HG02840 (cell line): Measurements from ENCODE around the gene ESPN.

Experiments used
- ATAC-seq: cut with Tn5 transposase; IDR thresholded peaks from one replicate; pipeline ENCODE4 v1.9.1; 2021; ENCODE audit warnings: mild to moderate bottlenecking, moderate library complexity, moderate number of reproducible peaks; ENCODE audit not compliant: unreplicated experiment, low FRiP score

Gene ESPN

DNA sequence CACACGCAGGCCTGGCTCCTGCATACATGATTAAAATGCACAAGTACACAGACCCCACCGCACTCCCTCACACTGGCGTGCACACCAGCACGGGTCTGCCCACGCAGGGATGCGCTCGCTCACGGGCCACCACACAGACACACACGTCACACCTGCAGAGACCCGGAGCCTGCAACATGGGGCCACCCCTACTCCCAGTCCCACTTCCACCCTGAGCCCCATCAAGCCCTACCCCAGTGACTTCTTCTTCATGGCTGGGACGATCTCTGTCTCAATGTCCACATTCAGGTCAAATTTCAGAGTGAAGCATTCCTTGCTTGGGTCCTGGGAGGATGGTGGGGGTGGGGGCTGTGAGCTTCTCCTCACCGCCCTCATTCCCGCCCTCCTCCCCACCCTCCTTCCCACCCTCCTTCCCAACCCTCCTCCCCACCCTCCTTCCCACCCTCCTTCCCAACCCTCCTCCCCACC lies 50.3 kb downstream of the ESPN start:
- no peak for ATAC-seq

DNA sequence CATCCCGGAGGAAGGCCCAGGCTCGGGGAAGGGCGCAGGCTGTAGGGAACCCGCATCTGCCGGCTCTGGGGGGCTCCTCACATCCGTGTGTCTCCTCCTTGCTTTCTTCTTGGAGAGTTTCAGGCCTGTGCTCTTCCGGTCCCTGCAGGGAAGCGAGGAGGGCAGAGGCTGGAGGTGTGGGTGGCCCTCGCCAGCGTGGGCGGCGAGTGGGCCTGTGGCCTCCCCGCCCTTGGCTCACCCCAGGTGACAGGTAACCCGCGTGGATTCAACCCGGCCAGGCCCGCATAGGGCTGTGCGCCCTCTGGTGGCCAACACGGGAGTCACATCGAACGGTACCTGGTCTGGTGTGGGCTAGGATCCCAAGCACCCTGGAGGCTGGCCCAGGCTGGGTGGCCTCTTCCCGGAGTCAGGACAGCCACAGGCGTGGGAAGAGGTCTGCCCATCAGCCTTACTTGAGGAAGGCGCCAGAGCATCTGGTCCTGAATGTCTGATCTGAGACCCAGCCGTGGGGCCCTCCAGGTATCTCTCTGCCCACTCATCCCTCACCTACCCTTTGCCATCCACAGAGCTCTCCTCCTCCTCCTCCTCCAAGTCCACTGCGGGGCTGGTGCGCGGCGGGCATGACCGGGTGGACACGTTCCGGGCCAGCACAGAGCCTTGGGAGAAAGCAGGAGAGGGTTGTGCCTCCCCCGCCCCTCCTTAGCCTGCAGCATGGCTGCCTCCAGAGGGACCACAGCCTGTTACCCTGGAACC lies 51.0 kb downstream of the ESPN start:
- ATAC-seq = no peak

DNA sequence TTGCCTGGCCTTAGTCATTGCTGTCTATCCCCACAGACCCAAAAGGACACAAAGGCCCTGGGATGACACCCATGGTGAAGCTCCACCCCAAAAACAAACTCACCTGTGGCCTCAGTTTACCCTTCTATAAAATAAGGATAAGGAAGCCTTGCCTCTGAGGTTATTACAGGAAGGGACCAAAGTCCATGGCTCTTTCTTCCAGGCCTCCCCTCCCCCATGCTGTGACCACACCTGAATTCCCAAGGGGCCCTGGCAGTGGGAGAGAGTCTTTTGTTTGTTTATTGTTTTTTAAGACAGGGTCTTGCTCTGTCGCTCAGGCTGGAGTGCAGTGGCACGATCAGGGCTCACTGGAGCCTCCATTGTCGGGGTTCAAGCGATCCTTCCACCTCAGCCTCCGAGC lies 51.9 kb downstream of the ESPN start:
- no peak for ATAC-seq

DNA sequence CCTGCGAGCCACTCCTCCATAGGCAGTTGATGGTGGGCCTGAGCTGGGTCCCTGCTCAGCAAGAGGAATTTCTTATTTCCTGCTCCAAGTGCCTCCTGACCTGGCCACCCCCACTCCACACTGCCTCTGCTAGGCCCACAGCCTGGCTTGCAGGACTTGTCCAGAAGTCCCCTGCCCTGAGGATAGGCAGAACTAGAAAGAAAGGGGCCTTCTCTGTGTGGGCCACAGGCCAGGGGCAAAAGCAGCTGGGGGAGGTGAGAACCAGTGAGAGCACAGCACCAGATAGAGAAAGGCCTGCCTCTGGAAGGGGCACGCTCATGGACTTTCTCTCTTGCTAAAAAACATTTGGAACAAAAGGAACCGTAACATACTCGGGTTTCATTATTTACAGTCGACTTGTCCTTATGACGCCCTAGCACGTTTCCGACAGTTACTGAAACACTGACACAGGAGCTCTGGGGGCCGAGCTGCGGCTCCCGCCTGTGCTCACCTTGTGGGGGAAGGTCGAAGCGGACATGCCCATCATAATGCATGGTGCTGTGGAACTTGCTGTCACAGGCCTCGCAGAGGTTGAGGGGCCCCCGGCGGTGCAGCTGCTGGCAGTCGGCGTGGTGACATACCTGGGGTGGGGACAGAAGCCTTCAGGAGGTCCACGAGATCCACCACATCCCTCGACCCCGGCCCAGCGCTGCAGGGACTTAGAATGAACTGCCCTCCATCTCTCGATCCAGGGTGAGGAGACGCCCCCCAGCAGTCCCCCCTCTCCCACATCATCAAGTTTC lies 52.7 kb downstream of the ESPN start:
- no peak for ATAC-seq

DNA sequence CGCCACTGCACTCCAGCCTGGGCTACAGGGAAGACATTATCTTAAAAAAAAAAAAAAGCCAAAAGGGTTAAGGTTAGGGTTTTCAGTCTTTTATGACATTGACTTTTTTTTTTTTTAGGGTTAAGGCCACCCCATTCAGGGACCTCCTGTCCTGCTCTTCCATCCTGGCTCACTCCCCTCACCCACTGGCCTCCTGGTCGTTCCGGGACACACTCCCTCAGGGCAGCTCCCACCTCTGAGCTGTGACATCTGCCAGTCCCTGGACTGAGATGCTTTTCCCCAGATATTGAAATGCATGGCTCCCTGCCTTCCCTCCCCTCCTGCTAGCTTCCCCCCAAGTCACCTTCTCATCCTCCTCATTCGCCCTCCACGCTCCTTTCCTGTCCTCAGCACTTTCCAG lies 57.2 kb downstream of the ESPN start:
- no peak for ATAC-seq

DNA sequence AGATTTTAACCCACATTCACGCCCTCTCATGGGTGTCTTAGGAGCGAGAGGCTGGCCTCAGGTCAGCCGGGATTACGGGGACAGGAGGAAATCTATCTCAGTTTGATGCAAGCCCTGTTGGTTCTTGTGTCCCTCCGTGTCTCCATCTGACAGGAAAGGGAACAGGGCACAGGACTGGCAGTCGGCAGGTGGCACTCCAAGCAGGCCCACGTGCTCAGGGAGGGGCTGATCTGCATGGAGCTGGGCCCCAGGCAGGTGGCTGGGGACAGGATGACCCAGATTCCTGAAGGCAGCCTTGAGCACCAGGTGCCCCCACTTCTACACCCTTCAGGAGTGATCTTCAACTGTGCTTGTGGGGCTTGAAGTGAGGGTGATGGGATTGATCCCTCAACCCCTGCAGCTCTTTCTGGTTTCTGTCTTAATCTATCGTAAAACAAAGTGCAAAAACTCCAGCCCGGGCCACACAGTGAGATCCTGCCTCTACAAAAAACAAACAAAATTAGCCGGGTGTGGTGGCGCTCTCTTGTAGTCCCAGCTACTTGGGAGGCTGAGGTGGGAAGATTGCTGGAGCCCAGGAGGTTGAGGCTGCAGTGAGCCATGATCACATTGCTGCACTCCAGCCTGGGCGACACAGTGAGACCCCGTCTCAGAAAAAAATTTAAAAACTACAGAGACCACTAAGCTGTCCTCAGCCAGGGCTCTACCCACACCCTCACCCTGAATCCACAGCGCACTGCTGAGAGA lies 58.6 kb downstream of the ESPN start:
- no peak for ATAC-seq

DNA sequence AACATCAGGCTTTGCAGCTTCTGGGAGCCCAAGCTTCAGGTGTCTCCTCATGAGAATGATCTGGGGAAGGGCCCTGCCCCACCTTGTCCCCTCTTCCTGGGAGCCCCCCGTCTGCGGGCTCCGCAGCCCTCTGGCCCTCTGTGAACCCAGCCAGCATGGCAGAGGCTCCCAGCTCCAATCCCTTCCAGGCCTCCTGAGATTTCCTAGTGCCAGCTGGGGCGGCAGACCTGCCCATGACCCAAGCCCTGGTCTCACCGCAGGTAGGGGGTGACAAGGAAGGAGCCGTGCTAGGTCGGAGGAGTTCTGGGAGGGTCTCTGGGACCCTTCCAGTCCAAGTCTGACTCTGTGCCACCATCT lies 59.2 kb downstream of the ESPN start:
- no peak for ATAC-seq

DNA sequence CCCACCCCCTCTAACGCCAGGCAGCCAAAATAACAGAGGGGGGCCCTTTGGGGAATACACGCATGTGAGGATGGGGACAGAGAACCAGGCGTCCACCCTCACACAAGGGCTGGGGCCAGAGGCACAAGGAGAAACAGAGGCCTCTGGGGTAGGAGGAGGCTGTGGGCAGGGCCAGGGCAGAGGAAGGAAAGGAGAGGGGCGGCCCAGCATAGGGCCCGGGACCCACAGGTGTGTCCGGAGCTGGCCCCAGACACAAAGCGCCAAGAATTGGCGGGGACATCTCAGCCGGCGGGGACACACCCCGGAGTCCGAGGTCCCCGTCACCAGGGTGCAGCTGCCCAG lies 60.2 kb downstream of the ESPN start:
- ATAC-seq = no peak

DNA sequence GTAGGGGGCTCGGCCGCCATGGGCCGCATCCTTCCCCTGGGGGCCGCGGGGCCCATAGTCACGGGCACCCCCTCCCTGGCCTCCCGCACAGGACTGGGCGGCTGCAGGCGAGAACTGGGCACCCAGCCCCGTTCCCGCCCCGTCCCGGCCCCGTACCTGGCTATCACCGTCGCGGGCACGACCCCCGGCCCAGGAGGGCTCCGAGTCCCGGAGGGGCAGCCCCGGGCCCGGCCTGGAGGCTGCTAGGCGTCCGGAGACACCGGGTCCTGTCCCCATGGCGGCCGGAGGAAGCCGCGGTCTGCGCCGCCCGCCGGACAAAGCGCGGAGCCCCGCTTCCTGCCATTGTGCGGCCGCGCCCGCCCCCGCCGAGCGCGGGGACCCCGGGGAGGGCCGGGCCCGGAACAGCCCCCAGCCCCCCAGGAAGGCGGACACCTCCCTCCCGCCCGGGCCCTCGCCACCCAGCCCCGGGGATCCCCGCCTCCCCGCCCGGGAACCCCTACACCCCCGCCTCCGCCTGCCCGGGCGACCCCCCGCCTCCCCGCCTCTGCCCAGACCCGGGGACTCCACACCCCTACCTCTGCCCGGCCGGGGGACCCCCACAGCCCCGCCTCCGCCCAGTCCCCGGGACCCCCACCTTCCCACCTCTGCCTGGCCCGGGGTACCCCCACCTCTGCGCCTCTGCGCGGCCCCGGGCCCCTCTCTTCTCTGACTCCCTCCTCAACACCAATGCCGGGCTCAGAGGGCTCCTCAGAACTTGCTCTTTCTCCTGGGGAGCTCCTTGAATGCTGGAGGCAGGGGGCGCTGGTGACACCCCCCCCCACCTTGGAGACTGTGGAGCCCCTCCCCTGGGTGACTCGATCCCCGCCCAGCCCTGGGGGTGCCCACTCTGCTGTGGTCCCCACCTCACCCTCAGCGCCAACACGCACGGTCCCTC lies 60.9 kb downstream of the ESPN start:
- ATAC-seq = no peak

DNA sequence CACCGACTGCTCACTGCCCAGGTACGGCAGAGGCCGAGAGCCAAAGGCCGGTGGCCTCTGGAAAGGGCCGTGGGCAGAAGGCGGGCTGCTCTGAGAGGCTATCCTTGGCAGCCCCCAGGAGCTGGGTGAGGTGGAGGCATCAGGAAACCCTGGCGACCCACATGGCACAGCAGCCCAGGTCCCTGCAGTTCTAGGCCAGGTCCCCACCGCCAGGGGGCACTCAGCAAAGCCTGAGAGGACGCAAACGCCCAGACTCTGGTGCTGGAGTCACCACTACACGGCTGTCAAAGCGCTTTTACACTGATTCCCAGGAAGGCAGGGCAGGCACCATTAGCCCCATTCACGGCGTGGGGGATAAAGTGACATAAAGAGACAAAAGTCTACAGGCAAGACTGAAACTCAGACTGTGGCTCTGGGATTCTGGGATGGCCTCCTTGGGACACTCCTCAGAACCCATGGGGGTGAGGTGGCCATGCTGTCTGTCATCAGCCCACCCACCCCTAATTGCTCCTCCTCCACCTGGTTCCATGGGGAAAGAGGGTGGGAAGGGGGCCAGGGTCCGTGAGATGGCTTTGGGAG lies 61.9 kb downstream of the ESPN start:
- ATAC-seq = no peak

DNA sequence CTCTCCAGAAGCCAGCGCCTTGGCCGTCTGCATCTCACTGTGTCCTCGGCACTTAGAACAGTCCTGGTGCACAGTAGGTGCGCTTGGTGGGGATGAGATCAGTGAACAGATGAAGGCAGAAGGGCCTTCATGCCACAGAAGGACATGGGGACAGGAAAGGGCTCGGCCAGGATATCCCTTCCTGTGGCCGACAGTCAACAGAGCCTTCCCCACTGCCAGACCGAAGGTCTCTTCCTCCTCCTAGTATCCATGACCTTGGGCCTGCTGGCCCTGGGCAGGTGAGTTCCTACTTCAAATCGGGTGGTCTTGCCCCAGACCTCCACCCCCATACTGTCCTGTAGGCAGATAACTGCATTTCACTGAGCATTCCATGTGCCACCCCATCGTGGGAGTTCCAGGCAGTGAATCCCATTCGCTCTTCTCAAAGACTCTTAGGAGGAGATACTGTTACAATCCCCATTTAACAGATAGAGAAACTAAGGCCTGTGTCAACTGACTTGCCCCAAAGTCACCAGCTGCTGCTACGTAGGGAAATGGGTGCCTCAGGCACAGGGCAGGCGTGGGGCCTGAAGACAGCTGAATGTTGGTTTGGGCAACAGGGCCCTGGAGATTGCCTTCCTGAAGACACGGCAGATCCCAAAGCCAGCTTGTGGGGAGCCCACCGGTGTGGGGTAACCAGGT lies 63.4 kb downstream of the ESPN start:
- no peak for ATAC-seq

DNA sequence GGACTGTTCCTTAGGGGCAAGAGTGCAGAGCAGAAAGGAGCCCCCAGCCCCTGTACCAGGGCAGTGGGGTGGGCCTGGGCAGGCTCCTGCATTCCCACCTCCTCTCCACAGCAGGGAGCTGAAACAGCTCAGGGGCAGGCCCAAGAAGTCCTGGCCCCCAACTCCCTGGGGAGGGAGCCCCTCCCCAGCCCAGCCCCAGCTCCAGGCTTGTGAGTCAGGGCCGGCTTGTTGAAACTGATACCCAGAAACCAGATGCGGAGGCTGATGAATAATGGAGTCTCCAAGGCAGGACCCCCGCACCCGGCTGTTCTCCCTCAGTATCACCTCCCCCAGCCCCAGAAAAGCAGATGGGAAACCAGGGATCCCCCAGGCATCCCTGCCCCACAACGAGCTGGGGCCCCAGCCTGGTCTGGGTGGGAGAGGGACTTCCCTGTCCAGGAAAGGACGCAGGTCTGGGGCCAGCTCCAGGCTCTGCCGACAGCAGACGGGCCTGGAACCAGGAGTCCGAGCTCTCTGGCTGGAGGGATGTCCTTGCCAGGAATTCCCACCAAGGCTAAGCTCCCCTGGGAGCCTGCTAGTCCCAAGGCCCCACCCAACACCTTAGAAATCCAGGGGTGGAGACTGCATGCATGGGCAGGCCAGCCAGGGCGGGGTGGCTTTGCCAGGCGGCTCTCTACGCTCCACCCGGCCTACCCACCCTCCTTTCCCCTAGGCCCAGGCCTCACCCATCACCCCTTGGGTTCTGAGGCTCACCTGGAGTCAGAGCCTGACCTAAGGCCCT lies 64.2 kb downstream of the ESPN start:
- no peak for ATAC-seq

DNA sequence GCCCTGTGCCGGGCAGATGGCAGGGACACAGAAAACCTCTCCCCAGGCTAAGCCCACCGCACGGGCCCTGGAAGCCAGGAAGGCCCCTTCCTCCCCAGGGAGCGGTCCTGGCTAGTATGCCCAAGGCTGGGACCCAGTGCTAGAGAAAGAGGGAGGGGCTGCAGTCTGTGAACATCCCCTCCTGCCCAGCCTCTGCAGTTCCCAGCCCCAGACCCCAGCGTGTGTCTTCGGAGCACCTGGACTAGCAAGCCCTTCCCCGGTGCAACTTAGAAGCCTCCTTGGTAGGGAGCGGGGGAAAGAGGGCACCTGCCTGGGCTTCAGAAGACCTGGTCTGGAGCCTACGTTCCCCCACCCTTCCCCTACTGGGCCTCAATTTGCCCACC lies 64.8 kb downstream of the ESPN start:
- ATAC-seq = no peak

DNA sequence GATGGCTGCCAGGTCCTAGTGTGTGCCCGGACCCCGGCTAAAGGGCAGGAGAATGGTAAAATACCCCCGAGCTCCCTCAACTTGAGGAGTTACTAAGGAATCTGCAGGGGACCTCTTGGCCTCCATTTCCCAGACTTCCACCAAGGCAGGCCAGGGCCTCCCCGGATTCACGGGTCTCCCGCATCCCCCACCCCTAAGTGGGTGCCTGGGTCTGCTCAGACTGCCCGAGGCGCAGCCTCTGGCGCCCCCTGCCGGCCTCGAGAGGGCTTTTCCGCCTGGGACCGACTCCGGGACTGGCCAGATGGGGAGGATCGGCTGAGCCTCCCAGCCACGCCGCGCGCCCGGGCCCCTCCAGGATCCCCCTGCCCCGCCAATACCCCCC lies 65.2 kb downstream of the ESPN start:
- ATAC-seq = no peak

DNA sequence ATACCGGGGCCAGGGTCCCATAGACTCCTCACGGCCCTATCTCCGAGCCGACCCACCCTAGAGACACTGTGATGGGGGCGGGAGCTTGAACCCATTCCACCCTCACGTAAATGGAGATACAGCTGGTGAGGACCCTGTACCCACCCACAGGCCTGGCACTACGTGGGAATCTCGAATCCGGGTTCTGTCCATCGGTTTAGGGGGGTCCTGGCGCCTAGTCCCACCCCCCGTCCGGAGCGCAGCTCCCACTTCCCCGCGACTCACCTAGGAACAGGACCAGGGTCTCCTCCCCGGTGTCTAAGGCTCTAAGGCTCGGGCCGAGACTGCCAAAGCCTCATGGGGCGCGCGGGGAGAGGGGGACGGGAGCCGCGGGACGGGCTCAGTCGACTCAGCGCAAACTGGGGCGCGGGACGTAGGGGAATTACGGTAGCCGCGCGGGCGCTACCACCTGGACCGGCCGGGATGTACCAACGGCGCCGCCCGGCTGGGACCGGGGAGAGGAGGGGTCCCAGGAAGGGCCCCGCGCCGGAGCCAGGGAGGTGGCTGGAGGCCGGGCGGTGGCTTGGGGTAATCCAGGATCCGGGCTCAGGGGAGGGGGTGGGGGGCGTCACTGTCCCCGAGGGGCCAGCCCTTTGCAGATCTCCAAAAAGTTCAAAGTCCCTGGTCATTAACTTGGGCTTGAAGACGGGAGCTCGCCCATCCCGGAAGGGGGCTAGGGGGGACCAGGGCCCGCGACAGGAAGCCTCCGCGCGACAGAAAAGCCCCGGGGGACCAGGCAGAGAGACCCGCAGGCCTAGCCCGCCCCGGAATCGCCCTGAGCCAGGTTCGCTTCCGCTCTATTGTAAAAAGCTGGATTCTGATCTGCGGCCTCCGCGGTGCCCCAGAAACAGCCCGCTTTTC lies 65.9 kb downstream of the ESPN start:
- no peak for ATAC-seq

DNA sequence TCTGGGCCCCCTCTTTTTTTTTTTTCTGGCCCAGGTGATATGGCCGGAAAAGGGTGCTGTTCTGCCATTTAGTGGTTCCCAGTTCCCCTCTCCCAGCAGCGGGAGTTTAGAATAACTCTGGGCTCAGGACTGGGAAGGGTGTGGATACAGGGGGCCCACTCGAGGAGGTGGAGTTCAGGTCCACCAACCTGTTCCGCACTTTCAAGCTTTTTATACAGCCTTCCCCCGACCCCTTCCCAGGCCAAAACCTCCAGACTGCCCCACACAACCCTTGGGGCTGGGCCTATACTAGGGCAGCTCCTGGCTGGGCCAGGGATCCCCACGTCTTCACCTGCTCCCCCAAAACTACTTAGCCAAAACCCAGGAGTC lies 66.5 kb downstream of the ESPN start:
- no peak for ATAC-seq

DNA sequence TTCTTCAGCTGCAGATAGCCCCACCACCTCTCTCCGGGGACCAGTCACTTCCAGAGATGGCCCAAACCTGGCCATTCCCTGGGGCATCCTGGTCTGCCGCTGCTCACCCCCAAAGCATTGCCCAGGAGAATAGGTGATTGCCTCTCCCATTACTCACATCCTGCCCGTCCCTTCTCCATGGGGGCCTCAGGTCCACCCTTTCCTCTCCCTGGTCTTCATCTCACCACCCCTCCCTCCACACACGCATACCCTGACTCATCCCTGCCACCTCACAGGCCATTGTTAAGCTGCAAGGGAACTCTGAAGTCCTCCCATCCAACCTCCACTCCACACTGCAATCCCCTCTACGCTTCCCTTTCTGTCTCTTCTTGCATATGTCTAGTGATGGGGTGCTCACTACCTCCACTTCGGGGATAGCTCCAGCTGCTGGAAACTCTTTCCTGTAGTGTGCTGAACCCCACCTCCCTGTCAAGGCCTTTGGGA lies 66.9 kb downstream of the ESPN start, which contains the start of gene PLEKHG5:
Gene PLEKHG5 (minus strand): TSS at position 188 of the 483 bp plus-strand sequence. CDS start 14,096 bp downstream, outside the sequence.
- ATAC-seq = no peak

DNA sequence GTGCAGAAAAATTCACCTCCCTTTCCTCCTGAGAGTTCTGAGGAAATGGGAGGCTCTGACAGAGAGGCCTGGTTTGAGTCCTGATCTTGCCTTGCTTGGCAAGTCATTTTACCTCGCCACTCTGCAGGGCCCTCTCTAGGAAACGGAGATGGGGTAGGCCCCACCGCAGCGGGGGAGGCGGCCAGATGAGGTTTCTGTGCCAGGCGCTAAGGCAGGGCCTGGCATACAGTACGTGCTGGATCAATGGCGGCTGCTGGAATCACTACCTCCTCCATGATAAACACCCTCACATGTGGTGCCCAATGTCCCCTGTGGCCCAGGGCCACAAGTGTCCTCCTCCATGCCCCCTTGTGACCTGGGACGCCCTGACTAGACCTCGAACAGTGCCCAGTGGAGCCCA lies 67.4 kb downstream of the ESPN start:
- no peak for ATAC-seq
